NCI-H187 treated with DMSO at 0.1 percent for 48 hours (cell line): ENCODE results near the gene GNB5.
"Not testable (repeated sequence)": the region's sequence is repeated elsewhere in the genome, so short reads cannot be mapped to it uniquely, and the experiment has no call there.

Source experiments
- DNase-seq: peaks from one replicate; lab custom pipeline; 2025; lab: John Stamatoyannopoulos, UW

The GNB5 gene

DNA sequence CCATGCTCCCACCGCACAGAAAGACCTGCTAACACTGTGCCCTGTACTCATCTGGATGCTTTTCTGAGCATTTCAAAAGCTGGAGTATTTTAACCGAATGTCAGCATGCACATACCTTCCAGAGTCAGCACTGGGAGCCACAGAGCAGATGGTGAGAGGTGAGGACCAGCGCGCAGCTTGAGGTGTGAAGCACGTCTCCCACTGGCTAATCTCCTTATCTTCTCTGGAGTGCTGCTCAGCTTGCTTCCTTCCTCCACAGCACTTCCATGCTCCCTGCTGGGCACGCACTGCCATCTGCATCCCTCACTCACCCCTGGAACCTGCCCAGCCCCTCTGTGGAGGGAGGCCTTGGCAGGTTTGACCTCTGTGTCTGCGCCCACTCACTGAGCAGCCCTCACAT lies at the start of gene GNB5:
Gene GNB5 (minus strand): TSS at position 186 of the 400 bp plus-strand sequence. CDS start 6,716 bp downstream, outside the sequence.
- DNase-seq = no peak

GRCh38 chr15:52240166-52240565 lies 49.0 kb upstream of the GNB5 start:
- no peak for DNase-seq

DNA sequence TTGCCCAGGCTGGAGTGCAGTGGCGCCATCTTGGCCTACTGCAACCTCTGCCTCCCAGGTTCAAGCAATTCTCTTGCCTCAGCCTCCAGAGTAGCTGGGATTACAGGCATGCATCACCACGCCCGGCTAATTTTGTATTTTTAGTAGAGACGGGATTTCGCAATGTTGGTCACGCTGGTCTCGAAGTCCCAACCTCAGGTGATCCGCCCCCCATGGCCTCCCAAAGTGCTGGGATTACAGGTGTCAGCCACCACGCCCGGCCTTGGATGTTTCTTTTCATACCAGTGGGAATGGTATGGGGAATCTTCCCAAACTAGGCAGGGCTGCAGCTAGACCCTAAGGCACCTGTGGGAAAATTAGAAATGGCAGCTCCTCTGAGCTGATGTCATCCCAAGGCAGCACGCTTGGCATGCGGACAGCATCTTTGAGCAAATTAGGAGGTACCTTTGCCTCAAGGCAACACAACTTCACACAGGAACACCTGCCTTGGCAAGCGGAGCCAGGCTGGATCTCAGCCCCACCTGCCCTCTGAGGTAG lies 47.9 kb upstream of the GNB5 start:
- DNase-seq = not testable (repeated sequence)

- no peak for DNase-seq
These were observed 47.0 kb upstream of the GNB5 start for GRCh38 chr15:52238149-52238548.

GRCh38 chr15:52236013-52236412 lies 44.8 kb upstream of the GNB5 start:
- DNase-seq = no peak

GRCh38 chr15:52234596-52235541 lies 43.7 kb upstream of the GNB5 start:
- DNase-seq = no peak

GRCh38 chr15:52233405-52233804 lies 42.2 kb upstream of the GNB5 start:
- DNase-seq = no peak

- DNase-seq = no peak
These were observed 41.1 kb upstream of the GNB5 start for GRCh38 chr15:52232327-52232726.

GRCh38 chr15:52230073-52230472 lies 38.9 kb upstream of the GNB5 start:
- DNase-seq = no peak

- DNase-seq = no peak
These were observed 37.7 kb upstream of the GNB5 start for GRCh38 chr15:52228921-52229320.

GRCh38 chr15:52227456-52227855 lies 36.3 kb upstream of the GNB5 start:
- no peak for DNase-seq

DNA sequence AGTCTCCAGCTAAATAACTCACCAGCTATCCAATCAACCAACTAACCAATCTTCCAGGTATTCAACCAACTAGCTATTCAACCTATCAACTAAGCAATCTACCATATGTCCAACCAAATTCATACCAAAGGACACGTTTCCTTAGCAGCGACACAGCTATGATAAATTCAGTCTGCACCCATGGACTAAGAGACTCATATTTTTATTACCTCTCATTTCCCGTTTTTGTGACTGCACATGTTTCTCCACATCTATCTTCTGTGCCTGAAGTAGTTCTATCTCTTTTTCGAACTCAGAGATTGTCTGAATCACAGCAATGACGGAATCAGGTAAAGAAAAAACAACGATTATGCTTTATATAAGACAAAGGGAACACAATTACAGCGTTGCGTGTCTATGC lies 34.0 kb upstream of the GNB5 start:
- no peak for DNase-seq

DNA sequence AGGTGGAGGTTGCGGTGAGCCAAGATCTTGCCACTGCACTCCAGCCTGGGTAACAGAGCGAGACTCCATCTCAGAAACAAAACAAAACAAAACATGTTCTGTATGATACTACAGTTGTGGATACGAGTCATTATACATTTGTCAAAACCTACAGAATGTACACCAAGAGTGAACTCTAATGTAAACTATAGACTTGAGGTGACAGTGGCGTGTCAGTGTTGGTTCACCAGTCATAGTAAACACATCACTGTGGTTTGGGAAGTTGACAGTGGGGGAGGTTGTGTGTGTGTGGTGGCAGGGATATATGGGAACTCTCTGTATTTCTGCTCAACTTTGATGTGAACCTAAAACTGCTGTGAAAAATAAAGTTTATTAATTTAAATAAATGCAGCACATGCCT lies 33.0 kb upstream of the GNB5 start:
- DNase-seq = no peak

DNA sequence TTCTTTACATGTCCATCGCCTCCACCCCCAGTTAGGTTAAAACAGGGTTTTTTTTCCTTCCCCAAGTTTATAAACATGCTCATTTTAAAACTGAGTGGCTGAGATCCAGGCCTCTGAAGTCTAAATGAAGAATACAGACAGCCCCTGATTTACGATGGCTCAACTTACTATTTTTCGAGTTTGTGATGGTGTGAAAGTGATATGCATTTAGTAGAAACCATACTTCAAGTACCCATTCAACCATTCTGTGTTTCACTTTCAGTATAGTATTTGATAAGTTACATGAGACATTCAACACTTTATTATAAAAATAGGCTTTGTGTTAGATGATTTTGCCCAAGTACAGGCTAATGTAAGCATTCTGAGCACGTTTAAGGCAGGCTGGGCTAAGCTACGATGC lies 30.5 kb upstream of the GNB5 start:
- DNase-seq = no peak

GRCh38 chr15:52220937-52221660 lies 29.9 kb upstream of the GNB5 start:
- DNase-seq = no peak

DNA sequence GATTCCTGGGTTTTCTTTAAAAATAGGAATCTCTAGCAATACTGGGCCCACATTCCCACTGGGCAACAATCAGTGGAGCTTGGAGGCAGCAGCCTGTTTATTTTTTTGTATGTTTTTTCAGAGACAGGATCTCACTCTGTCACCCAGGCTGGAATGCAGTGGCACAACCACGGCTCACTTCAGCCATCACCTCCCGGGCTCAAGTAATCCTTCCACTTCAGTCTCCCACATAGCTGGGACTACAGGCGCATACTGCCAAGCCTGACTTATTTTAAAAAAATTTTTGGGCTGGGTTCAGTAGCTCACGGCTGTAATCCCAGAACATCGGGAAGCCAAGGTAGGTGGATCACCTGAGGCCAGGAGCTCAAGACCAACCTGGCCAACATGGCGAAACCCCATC lies 29.1 kb upstream of the GNB5 start:
- no peak for DNase-seq

DNA sequence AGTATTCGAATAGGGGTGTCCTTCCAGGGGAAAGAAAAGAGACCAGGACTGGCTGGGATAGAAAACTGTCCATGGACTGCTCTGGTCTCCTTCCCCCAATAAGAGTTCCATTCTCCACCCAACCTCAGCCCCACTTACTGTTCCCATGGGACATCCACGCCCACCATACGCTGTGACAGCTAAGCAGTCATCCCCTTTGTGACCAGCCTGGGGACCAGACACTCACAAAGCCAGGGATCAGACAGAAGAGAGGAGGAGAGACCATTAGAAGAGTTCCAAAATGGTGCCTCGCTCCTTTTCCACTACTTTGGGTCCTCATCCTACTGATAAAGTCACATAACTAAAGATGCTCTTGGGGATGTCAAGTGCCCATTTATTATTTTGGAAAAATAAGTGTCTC lies 27.6 kb upstream of the GNB5 start:
- DNase-seq = no peak

DNA sequence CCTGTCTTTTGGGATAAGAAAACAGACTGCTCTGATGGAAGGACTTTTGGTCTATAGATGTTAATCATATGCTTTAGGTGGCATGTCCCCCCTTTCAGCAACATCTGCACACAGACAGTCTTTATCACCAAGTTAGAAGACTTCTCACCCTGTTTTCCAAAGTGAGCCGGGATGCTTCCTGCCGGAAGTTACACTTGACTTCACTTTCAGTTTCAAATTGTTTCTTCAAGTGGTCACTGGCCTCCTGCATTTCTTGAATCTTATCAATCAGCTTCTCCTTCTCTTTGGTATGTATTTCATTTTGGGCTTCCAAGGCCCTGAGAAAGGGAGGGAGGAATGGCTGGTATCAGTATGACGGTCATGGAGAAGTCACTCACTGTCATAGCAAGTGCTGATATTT lies 27.2 kb upstream of the GNB5 start:
- DNase-seq = no peak

GRCh38 chr15:52217186-52217585 lies 26.0 kb upstream of the GNB5 start:
- no peak for DNase-seq

- no peak for DNase-seq
These were observed 23.4 kb upstream of the GNB5 start for GRCh38 chr15:52214553-52214952.

DNA sequence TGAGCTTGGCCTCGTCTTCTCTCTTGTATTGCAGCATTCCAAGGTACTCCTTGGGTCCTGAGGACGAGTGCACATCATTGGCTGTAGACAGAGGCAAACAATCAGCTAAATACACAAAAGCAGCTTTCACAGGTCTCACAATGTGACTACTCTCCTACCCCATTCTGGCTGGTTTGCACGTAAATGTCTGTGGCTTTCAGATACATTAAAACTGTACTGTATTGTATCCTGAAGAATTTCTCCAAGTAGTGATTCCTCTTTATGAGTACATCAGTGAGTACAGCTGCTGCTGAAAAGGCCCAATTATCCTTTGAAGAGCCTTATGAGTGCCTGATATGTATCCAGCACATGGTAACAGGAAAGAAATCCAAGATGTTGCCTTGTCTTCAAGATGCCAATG lies 22.0 kb upstream of the GNB5 start:
- DNase-seq = no peak

DNA sequence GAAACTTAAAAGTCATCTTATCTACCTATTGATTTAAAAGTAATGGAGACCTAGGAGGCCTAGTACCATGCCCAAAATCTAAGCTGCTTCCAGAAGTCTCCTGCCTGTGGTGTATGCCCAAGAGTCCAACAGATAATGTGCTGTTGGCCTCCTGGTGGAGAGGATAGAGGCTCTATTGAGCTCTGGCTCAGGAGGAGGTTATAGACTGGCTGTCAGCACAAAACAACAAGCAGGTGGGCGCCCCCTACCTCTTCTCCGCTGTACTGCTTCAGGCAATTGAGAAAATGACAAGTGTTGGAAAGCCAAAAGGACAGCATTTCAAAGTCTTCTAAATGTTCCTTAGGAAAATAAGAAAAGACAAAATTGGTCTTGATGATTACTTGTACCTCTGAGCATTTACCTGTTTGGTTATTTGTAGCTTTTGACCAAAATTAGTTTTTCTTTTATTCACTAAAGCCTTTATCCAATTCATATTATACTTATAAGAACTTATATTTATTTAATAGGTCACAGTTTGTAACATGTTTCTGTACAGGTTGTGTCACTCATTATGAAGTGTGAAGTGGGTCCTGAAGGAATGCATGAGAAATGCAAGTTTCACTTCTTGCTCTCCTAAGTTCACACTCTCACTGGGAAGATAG lies 17.2 kb upstream of the GNB5 start:
- no peak for DNase-seq
